ENCODE data around the gene PRPF6.
"Not testable (repeated sequence)": the region's sequence is repeated elsewhere in the genome, so short reads cannot be mapped to it uniquely, and the experiment has no call there.

Gene PRPF6

DNA sequence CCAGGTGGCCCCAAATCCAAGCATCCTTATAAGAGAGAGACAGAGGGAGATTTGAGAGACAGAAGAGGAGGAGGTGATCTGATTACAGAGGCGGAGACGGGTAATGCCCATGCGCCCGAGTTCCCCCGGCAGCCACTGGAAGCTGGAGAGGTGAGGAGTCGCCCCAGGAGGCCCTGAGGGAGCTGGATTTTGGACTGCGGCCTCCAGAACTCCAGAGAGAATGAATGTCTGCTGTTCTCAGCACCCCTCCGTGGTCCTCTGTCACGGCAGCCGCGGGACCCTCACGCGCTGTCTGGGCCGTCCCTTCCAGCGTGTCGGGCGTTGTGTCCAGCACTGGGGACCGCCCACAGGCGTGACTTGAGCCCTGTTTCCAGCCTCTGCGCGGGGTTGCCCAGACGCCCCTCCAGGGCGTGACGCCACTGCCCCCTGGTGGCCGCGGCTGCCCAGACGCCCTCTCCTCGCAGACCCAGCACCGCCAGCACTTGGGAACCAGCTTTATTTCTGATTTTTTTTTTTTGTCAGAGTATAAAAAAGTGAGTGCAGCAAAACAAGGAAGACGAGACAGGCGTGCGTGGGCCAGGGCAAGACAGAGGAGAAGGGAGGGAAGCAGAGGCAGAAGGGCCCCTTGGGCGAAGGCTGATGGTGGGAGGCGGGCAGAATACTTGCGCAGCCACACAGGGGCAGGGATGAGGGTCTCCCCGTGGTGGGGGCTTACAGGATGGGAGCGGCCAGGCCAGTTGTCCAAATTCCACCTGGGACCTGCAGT is 7.1 kb upstream of the PRPF6 start:
- peak; percentile 14 for DNase-seq

DNA sequence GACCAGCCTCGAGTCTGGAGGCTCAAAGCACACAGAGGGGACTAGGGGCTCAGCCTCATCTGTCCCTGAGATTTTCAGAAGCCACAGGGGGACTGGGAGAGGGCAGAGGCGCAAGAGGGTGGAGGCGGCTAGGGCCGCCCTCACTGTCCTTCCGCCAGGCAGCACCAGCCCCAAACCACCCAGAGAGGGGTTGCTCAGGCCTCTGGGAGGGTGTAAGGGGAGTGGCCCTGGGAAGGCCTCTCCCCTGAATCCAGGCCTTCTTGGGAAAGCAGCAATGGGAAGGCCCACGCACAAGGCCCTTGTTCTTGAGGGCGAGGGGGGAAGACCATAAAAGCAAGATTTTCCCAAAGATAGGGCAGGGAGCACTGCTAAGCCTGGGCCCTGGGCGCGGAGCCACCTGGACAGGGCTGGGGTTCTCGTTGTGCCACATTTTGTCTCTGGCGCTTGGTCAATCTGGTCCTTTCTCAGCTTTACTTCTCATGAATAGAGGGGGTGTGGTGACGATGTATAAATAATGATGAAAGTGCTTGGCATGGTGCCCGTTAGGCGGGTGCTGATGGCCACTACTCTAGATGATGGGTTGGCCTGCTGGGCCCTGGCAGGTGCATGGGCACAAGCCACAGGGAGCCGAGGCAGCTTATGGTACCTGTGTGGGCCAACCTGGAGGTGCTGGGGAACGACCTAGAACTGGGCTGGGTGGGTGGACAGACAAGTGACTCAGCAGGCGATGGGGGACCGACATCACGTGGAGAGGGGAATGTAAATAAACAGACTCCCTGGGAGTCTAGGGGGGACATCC is 6.3 kb upstream of the PRPF6 start:
- DNase-seq: no peak

- not testable (repeated sequence) for DNase-seq
Observed at GRCh38 chr20:63976511-63976910, 4.4 kb upstream of the PRPF6 start.

- no peak for DNase-seq
Observed at GRCh38 chr20:63976980-63977738, 3.8 kb upstream of the PRPF6 start.

GRCh38 chr20:63977739-63978276 is 3.1 kb upstream of the PRPF6 start:
- DNase-seq: no peak

- DNase-seq: no peak
Observed at GRCh38 chr20:63978319-63979228, 2.4 kb upstream of the PRPF6 start.

- DNase-seq: no peak
Observed at GRCh38 chr20:63979229-63979556, 1.7 kb upstream of the PRPF6 start.

GRCh38 chr20:63979557-63980316 is 1.2 kb upstream of the PRPF6 start, which contains the start of gene SAMD10:
SAMD10 (minus strand) TSS chr20:63979642; CDS start chr20:63979467, 175 bp downstream.
- DNase-seq: peak; percentile 61

DNA sequence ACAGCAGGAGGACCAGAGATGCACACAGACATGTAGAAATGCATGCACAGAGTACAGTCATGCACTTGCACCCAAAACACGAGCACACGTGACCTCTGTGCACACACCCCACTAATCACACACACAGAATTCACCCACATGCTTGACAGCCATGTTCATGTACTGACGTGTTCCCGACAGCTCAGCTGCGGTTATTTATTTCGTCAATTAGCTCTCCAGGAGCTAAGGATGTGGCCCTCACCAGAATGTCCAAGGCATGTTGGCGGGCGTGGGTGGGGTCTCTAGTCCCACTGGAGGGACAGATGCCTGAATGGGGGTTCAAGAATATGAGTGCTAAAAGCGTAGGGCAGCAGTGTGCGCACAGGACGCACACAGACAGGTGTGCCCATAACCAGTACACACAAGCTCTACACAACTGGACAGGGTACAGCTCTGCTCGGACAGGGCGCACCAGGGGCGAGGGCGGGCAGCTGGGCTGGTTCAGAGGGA is 571 bp upstream of the PRPF6 start:
- DNase-seq: peak; percentile 57

- DNase-seq: no peak
Observed at GRCh38 chr20:63982937-63983336, 2.0 kb downstream of the PRPF6 start.

DNA sequence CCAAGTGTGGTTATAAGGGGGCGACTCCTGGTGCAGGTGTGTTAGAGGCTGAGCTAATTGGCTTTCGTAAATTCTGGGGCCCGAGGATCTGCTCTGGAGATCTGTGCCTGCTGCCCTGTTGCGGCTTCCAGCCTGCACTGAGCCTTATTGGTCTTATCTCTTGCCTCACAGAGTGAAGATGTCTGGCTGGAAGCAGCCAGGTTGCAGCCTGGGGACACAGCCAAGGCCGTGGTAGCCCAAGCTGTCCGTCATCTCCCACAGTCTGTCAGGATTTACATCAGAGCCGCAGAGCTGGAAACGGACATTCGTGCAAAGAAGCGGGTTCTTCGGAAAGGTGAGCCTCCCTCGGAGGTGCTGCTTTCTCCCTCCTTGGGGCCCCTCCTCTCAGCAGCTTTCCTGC is 20.0 kb downstream of the PRPF6 start:
- no peak for DNase-seq

- peak; percentile 95 for DNase-seq
Observed at GRCh38 chr20:64001607-64002011, 20.7 kb downstream of the PRPF6 start.

DNA sequence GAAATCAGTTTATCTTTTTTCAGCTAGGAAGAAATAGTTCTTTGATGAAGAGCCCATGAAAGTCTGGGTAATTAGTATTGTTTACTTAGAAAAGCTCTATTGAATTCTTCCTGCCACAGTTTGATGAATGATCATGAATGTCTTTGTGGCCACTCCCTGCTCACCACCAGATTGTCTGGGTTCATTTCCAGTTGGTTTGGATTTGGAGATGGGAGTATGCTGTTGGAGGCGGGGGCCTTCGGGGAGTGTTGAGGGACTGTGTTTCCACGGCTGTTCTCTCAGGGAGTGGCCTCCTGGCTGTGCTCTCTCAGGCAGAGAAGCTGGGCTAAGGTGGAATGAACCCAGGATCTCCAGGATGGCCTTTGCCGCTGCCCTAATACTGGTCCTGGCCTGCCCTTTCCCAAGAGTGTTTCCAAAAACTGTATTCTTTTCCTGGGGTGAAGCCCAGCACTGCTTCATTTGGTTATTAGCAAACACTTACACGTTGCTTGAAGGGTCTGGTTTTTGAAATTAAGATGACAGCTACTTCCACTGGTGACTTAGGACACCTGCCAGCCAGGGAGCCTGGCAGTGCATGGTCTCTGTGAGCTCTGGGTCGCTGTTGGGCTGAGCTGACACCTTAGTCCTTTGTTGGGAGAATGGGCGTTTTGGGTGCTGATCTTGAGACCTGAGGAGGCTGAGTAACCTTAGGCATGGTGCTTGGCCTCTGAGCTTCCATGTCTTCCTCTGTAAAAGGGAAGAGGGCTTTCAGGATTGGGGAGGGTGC is 23.2 kb downstream of the PRPF6 start:
- DNase-seq: no peak

- DNase-seq: no peak
Observed at GRCh38 chr20:64005394-64005793, 24.5 kb downstream of the PRPF6 start.

DNA sequence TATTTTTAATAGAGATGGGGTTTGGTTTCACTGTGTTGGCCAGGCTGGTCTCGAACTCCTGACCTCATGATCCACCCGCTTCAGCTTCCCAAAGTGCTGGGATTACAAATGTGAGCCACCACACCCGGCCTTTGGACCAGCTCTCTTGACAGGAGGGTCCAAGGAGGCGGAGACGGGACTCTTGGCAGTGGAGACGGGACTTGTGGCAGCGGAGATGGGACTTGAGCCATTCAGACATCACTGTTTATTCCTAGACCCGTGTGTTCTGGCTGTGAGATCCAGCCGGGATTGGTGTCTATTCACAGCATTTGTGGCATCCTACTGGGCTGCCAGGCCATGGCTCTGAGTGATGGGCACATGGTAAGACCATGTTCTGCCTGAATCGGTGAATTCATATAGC is 25.6 kb downstream of the PRPF6 start:
- no peak for DNase-seq

DNA sequence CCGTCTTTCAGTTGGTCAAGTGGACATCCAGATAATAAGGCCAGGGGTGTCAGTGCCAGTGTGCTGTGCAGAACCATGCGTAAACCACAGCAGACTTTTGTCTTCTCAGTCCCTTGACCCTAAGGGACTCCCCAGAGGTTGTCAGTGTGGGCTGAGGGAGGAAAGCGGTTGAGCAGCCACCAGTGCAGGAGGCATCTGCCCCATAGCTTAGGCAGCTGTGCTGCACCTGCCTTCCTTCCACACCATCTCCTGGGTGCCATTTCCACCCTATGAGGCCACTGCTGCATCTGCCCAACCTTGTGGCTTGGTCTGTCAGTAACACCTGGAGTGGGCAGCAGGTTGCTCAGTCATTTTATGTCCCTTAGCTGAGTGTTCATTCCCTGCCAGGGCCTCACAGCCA is 26.0 kb downstream of the PRPF6 start:
- no peak for DNase-seq

- no peak for DNase-seq
Observed at GRCh38 chr20:64009811-64010387, 29.0 kb downstream of the PRPF6 start.

- no peak for DNase-seq
Observed at GRCh38 chr20:64010711-64011237, 29.8 kb downstream of the PRPF6 start.

- DNase-seq: no peak
Observed at GRCh38 chr20:64011366-64011779, 30.4 kb downstream of the PRPF6 start.

All from NCI-H1694 treated with DMSO at 0.1 percent for 48 hours (cell line).